KG1 (cell line): ENCODE measurements around the gene SOX11.
"Not testable (repeated sequence)": the region's sequence is repeated elsewhere in the genome, so short reads cannot be mapped to it uniquely, and the experiment has no call there.

Experiments
- DNase-seq: peaks from one replicate; lab custom pipeline; 2025; lab: John Stamatoyannopoulos, UW

SOX11 gene

DNA sequence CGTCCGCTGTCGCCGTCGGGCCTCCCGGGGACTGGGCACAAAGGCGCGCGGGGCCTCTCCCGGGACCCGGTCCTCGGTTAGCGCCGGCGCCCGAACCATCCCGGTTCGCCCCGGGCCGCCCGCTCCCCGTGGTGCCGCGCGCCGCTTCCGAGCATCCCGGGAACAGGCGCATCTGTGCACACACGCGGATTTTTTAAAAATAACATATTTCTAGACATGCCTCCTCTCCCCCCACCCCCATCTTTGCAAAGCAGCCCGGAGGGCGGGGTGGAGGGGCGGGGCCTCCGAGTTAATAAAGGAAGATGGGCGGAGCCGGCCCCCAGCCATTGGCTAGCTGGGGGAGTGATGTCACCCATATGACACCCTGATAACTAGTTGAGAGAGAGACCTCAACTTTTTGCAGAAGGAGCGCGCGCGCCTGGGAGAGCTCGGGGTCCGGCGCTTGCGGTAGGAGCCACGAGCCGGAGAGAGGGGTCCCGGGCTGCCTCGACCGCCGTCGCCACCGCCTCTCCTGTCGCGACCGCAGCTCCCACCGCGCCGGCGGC, at the start of gene SOX11:
Gene SOX11 (plus strand): TSS at position 400 of the 545 bp plus-strand sequence. CDS start 338 bp downstream, outside the sequence.
- DNase-seq: no peak

DNA sequence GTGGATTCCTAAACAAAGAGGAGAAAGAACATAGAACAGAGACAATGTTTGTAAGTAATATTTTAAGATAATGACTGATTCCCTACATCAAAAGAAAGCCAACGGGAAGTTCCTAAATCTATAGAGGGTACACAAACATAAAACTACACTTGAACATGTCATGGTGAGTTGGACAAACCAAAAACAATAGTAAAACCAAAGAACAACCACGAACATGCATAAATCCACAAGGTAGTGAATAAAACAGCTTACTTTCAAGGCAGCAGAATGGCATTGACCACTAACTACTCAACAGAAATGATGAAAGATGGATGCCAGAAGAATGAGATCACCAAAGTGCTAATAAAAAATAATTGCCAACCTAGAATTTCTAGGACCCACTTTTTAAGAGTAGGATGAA, 39.5 kb upstream of the SOX11 start:
- not testable (repeated sequence) for DNase-seq

DNA sequence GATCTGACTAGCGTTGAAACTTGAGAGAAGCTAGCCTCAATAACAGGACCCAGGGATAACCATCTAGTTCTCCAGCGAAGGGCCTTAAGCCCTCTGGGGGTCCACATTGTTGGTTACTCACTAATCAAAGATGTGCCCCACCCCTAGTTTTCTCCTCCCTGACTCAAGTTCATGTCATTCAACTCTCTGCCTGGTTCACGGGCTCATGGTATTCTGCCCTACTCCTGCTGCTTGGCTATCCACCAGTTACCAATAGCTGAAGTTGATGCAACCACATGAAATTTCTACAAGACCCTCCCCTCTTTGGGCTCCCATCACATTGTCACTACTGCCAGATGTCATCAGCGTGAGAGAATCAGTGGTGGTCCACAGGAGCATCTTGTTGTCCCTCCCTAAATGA, 38.4 kb upstream of the SOX11 start:
- DNase-seq: not testable (repeated sequence)

DNA sequence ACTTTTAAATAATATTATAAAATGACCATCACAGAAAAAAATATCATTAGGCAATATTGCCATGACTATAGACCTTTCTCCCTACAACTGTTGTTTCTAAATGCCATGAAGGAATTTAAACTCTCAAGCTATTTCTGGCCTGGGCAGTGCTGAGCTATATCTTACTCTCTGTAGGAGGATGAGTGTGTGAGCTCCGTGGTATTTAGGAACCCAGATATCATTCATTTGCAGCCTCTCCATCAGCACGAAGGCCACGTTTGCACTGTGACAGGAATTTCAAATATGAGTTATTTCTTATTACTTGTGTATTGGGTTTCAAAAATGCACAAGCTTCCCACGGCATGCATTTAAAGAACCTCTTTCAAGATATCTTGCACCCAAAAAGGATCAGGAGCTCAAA, 35.0 kb upstream of the SOX11 start:
- DNase-seq: no peak

DNA sequence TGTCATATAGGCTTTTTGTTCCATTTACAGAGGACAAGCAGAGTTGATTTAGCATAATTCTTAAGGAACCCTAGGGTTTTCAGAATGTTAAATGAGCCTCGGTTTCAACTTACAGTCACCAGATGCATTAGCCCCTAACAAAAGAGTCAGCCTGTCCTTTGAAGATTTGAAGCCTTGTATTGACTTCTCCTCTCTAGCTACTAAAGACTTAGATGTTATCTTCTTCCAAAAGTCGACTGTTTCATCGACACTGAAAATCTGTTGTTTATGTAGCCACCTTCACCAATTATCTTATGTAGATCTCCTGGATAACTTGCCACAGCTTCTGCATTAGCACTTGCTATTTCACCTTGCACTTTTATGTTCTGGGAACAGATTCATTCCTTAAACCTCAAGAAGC, 31.6 kb upstream of the SOX11 start:
- no peak for DNase-seq

DNA sequence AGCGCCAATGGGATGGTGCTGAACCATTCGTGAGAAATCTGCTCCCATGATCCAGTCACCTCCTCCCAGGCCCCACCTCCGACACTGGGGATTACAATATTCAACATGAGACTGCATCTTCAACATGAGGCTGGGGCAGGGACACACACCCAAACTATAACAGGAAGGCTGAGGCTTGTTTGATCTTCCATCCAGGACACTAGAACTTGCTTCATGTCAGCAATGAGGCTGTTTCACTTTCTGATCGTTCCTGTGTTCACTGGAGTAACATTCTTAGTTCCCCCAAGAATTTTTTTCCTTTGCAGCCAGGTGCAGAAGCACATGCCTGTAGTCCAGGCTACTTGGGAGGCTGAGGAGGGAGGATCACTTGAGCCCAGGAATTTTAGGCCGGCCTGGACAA, 30.8 kb upstream of the SOX11 start:
- no peak for DNase-seq

DNA sequence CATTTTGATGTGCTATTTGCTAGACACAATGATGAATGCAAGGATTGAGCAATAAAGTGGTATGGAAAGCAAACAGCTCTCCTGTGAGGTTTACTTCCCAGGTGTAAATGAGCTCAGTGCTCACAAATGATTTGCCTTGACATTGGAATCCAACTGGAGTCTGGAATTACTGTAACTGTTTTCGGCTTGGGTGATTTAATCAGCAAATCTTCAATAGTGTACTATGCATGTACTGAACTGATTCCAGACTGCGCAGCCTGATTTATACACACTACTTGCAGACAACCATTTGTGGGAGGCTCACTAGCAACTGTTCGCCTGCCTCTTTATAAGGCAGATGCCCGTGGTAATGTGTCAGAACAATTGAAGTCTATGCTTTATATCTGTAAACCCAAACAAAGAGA, 27.9 kb upstream of the SOX11 start:
- DNase-seq: no peak

DNA sequence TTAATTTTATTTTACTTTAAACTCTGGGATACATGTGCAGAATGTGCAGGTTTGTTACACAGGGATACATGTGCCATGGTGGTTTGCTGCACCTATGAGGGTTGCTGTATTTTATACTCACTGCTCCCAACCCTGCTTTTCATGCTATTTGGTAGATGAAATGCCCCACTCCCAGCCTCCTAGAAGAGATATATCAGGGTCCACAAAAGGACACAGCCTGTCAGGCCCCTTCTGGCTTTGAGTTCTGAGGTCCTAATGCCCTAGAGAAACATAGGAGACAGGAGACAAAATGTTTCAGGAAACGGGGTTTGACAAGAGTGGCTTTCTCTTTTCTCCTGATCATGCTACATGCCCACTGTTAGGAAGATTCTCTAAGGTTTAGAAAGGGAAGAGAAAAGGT, 27.1 kb upstream of the SOX11 start:
- DNase-seq: no peak

DNA sequence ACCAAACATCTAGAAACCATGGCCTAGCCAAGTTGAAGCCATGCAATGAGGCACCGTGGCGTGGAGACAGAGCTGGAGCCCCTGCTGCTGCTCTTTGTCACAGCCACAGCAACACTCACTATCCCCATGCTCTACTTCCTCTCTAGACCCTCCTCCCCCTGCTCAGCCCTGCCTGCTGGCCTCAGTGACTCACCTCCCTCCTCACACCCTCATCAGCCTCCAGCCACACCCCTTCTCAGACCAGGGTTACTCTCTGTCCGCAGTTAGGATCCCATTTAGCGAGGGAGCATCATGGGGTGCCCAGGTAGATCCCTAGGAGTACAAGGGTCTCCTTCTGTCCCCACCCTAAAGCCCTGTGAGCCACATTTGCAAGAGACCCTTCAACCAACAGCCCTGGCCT, 25.4 kb upstream of the SOX11 start:
- no peak for DNase-seq

DNA sequence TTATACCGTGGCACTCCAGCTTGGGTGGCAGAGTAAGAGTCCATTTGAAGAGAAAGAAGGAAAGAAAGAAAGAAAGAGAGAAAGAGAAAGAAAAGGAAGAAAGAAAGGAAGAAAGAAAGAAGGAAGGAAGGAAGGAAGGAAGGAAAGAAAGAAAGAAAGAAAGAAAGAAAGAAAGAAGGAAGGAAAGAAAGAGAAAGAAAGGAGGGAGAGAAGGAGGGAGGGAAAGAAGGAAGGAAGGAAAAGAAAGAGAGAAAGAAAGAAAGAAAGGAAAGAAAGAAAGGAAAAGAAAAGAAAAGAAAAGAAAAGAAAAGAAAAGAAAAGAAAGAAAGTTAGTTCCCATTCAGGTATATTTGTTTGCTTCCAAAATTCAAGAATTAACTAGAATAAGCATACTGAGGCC, 24.5 kb upstream of the SOX11 start:
- DNase-seq: not testable (repeated sequence)

DNA sequence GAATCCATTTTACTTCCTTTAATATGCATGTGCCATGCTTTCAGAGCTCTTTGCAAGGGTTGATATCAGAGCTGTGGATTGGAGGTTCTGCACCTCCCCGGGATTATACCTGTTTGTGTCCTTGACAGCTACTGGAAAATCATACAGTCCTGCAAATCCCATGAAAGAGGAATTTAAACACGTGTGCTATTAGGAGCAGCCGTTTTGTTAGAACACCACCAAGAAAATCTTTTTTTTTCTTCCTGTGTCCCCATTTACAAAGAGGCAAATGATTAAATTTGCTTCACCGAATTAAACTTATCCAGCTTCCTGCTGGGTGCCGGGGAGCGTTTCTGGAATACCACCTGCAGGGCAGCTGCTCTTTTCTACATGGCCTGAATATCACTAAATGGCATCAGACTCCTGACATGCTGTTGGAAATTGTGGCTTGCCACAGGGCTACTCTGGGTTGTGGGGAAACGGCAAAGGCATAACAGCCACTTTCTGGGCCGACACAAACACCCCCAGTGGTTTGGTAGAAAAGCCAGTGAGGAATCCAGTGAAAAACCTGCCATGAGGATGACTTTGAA, 23.4 kb upstream of the SOX11 start:
- no peak for DNase-seq

DNA sequence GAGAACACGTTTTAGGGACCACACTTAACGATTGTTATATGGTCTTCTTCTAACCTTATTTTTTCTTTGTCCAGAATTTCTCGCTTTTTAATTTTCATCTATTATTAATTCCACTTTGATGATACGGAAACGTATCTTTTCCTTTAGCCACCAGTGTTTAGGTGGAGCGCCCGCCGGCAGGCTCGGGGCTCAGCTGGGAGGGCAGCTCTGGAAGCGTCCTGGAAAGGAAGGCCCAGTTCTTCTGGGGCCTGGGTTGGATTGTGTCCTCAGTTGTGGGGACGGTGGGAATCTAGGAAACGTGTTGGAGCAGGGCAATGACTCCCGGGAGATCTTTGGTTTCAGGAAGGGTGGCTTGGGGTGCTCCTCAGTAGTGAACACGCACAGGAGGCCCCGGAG, 19.4 kb upstream of the SOX11 start:
- no peak for DNase-seq

DNA sequence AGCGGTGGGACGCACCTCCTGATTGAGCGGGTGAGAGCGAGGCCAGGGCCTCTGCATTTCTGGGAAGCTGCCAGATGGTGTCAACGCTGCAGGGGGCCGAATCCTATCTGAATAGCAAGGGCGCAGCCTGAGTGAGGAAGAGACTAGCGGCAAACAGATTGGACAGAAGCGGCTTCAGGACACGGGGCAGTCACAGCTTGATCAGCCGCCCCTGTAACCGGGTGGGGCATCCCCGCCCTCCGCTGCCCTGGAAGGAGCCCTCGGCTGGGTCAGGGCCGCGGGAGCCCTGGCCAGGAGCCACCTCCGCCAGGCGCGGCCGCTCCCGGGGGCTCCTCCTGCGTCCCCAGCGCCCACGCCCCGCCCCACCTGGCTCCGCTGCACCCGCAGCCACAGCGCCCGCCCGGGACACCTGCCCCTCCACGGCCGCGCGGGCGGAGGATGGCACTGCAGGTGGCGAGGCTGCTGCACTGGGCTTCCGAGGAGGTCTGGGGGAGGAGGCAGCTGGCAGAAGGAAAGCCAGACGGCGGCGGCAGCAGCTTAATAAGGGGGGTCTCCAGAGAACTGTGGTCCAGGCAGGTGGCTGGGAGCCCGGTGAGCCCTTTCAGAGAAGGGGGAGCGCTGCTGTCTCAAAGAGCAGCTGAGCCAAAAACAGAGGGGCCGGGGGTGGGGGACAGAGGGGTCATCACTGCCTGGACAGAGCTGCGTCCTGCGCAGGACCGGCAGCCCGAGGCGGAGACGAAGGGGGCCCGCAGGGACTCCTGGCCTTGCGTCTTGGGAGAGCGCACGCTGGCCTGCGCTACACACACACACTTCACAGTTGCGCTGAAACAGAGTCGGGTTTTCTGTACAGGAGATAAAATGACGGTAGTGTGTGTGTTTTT, 18.8 kb upstream of the SOX11 start:
- DNase-seq: no peak

DNA sequence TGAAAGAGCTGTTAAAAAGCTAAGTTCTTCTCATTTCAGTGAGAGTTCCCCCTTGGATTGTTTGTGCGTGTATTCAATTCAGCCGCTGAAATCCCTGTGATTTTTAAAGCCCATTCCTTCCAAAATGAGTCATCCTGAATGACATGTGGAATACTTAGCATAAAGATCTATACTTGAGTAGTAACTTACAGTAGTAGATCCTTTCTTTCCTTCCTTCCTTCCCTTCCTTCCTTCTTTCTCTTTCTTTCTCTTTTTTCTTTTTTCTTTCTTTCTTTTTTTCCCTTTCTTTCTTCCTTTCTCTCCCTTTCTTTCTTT, 18.2 kb upstream of the SOX11 start:
- no peak for DNase-seq

DNA sequence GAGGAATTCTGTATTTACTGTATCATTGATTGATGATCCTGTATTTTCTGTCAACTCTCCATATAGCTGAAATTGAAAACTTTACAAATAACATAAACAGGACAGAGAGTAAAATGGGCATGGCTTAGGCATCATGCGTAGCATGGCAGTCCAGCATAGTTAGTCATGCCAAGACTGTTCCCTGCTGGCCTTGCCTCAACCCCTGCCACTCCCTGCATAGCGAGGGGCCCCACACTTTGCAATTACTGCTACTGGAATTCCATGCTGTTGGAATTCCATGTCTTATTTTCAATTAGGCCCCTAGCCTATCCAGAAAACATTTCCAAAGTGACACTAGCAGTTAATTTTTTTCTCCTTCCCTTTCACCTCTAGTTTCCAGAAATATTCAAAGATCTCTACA, 15.1 kb upstream of the SOX11 start:
- no peak for DNase-seq

DNA sequence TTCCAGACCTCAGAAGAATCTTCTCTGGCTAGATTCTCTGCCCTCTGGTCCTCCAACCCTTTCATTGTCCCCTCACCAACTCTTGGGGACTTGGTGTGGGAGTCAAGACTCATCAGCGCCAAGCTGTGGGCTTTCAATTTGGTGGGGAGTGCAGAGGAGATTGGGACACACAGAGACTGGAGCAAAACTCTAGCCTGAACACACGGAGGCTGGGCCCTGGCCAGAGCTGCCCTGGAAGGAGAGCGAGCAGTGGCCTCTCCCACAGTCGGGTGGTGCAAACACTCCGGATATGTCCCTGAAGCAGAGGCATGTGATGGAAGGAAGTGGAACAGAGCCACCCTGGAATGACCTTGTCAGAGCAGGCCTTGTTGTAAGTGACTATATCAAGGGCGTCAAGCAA, 8.7 kb upstream of the SOX11 start:
- DNase-seq: no peak

DNA sequence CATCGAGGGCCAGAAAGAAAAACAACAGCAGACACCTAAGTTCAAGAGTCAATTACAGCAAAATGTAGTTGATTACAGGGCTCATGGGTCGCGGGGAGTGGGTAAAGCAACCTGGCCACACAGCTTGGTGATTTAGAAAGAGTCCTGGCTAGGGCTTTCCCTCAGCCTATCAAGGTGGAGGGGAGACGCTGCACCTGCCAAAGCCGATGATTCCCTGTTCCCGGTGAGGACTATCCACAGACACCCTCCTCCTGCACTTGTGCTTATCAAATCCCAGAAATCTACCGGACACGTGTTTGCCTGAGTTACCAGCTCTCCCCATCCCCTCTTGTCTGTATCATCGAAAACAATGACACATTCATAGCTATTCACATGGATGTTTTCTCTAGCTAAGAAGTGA, 7.0 kb upstream of the SOX11 start:
- no peak for DNase-seq

DNA sequence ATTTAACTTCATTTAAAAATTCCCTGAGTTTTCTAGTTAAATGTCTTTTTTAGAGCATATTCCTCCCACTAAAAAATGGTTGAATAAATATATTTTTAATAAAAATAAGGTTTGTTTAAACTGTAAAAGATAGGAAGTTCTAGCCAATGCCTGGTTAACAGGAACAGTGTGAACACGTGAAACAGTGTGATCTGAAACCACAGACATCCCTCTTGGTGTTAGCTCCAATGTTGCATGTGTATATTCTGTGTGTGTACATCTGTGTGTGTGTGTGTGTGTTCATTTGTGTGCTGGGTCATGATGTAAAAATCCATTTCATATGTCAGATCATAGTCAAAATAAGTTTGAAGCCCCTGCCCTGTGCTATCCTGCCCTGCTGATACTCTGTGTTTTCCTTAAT, 6.1 kb upstream of the SOX11 start:
- no peak for DNase-seq

DNA sequence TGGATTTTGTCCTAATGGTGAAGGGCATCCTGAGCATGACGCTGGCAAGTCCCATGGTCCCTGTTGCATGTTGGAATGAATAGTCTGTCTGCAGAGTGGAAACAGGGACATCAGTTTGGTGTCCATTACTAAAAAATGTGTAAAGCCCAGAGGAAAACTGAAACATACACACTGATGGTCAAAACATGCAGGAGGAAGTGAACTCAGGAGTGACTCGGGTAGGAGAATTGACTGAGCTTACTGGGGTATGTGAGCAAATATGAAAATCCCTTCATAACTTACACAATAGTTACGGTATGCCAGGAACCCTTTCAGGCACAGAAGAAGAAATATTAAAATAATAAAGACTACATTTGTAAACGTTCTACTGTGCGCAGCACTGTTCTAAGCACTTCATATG, 5.6 kb upstream of the SOX11 start:
- no peak for DNase-seq

DNA sequence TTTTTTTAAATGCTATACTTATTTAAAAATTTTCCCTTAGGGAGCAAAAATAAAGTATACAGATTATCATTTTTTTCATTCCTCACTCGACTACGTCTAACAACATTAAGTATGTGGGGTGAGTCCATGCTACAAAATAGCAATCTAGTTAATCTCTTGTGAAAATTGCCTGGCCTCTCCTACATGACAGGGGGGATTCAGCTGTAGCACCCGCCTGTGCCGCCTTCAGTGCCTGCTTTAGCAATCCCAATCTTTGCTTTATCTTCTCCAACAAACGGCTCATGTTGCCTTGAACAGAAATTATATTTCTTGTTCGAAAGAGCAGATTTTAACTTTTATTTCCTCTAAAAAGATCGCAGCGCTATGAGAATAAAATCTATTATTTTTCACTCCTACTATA, 2.4 kb upstream of the SOX11 start:
- no peak for DNase-seq

DNA sequence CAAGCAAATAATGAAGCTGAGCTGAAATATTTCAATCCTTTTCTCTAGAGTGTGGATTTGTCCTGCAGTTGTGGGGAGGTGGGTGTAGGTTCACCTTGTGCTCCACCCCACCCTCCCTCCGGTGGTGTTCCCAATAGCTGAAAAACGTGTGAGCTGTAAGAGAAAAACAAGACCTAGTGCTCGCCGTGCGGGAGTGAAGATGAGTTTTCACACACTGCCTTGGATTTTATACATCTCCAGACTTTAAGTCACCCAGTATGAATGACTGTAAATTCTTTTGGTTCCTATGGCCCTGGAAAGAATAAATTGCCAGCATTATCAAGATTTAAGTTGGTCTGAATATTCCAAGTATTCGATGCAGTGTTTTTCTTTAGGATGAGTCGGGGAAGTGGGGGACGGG, 1.9 kb upstream of the SOX11 start:
- no peak for DNase-seq

DNA sequence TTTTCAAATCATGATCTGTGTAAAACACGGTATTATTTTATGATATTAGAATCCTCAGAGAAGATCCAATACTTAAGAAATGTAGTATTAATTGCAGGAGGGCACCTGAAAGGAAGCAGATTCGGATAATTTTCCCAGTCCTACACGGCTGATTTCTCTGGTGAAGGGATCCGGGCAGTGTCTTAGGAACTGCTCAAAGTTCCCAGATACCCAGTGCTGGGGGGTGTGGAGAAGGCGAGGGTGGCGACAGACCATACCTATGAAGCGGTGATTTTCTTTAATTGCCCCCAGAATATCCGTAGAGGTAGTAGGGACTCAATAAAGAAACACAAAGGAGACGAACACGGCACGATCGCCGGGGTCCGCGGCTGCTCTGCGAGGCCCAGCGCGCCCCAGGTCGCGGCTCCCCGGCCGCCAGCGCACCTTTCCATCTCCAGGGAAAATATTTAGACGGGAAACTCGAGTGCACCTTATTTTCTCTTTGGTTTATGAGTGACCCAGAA, 1.4 kb upstream of the SOX11 start:
- no peak for DNase-seq

DNA sequence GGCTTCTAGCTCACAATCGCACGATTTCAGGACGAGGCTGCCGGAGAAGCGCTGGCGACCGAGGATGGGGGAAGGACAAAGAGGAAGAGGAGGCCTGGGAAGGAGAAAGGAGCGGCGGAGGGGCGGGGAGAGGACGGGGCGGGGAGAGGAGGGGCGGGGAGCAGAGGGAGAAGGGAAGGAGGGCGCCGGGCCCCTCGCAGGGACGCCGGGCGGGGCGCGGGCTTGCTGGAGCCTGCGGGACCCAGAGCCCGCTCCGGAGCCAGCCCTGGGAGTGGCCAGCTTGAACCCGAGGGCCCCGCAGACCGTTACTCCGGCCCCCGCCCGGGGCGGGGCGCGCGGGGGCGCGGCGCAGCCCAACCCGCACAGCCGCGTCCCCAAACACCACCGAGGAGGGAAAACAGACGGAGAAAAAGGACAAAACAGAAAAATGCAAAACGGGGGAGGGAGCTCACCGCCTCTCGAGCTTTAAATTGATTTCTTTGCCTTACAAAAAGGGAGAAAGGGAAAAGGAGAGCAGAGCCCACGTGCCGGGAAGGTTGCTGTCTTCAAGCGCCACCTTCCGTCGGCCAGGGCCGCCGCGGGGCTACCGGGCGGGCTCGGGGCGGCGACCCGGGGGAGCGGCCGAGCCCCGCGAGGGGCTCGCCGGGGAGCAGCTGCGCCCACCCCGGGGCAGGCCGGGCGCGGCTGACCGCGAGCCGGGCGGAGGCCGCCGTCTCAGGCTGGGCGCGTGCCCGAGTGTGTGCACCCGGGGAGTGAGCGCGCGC, 781 bp upstream of the SOX11 start:
- no peak for DNase-seq
